ENCODE data around the gene PDE10A.
"Not testable (repeated sequence)": the region's sequence is repeated elsewhere in the genome, so short reads cannot be mapped to it uniquely, and the experiment has no call there.

The PDE10A gene

DNA sequence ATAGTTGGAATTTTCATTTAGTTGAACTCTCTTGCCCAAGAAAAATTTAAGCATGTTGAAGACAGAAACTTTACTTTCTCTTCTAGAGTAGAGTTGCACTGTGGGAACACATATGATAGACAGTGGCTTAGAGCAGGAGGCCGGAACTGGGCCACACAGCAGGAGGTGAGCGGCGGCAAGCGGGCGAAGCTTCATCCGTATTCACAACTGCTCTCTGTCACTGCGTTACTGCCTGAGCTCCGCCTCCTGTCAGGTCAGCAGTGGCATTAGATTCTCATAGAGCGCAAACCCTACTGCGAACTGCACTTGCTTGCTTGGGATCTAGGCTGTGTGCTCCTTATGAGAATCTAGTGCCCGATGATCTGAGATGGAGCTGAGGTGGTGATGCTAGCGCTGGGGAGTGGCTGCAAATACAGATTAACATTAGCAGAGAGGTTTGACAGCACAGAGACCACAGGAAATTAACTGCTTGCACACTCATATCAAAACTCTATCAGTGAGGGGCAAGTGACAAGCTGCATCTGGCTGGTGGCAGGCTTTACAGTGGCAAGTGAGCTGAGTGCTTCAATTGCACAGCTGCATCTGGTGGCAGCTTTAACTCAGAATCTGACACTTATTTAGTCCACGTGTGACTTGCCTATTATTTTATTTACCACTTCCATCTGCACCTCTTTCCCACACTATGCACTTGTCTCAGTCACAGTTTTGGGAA, 178.7 kb downstream of the PDE10A start:
- Histone ChIP-seq H3K4me3 (ENCODE audit: low read depth in 1 of 2, low read length in 2 of 2) (no peak overlapping the region), H3K36me3 (ENCODE audit: control insufficient read depth in 1 of 2, insufficient read depth in 2 of 2, low read length in 2 of 2) (no peaks in the 10 kb centered on the region), H3K27me3 (ENCODE audit: low read depth, low read length) (no peaks in the 10 kb centered on the region), H3K9me3 (ENCODE audit: control insufficient read depth in 1 of 2, low read length in 2 of 2) (no peaks in the 10 kb centered on the region), H3K4me1 (ENCODE audit: control insufficient read depth in 1 of 2, insufficient read depth in 2 of 2, low read length in 2 of 2) (no peaks in the 10 kb centered on the region), H3K27ac (ENCODE audit: low read length) (no peak overlapping the region)

DNA sequence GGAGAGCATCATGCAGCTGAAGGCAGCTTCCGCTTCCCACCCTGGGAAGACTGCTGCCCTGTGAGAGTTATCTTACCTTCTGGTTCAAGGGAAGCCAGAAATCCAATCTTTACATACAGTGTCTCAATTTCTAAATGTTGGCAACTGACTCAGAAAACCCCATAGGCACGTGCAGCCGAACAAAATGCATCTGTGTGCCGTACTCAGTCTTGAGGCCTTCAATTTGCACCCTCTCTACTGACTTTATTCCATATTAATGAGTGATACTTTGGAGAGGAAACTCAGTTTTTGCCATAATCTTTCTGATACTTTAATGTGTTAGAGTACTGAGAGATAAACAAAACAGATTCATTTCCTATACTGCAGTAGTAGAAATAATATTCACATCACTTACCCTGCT, 181.1 kb downstream of the PDE10A start:
- no peaks in the 10 kb centered on the region for H3K36me3 ChIP-seq (ENCODE audit: control insufficient read depth in 1 of 2, insufficient read depth in 2 of 2, low read length in 2 of 2)
- no peak overlapping the region for H3K27ac ChIP-seq (ENCODE audit: low read length)
- no peaks in the 10 kb centered on the region for H3K9me3 ChIP-seq (ENCODE audit: control insufficient read depth in 1 of 2, low read length in 2 of 2)
- no peak overlapping the region for H3K4me3 ChIP-seq (ENCODE audit: low read depth in 1 of 2, low read length in 2 of 2)
- no peaks in the 10 kb centered on the region for H3K27me3 ChIP-seq (ENCODE audit: low read depth, low read length)
- H3K4me1 ChIP-seq (ENCODE audit: control insufficient read depth in 1 of 2, insufficient read depth in 2 of 2, low read length in 2 of 2) = no peaks in the 10 kb centered on the region

DNA sequence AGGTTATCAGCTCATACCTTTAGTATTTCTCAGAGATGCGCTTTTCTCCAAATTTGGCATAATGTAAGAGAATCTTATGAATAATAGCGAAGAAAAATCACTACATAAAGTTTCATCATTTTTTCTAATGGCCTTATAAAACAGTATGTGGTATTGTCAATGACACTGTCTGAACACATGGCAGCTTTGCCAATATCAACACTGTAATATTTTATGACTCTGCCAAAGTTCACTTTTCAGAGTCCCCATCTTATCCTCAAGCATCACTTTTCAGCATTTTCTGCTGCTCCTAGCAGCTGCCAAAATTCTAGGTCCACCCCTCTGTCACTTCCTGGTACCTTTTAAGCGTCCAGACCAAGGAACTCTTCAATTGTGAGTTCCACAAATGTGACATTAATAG, 182.1 kb downstream of the PDE10A start:
- Histone ChIP-seq H3K4me3 (ENCODE audit: low read depth in 1 of 2, low read length in 2 of 2) (no peak overlapping the region), H3K27ac (ENCODE audit: low read length) (no peak overlapping the region), H3K27me3 (ENCODE audit: low read depth, low read length) (no peaks in the 10 kb centered on the region), H3K36me3 (ENCODE audit: control insufficient read depth in 1 of 2, insufficient read depth in 2 of 2, low read length in 2 of 2) (no peaks in the 10 kb centered on the region), H3K4me1 (ENCODE audit: control insufficient read depth in 1 of 2, insufficient read depth in 2 of 2, low read length in 2 of 2) (no peaks in the 10 kb centered on the region), H3K9me3 (ENCODE audit: control insufficient read depth in 1 of 2, low read length in 2 of 2) (no peaks in the 10 kb centered on the region)

DNA sequence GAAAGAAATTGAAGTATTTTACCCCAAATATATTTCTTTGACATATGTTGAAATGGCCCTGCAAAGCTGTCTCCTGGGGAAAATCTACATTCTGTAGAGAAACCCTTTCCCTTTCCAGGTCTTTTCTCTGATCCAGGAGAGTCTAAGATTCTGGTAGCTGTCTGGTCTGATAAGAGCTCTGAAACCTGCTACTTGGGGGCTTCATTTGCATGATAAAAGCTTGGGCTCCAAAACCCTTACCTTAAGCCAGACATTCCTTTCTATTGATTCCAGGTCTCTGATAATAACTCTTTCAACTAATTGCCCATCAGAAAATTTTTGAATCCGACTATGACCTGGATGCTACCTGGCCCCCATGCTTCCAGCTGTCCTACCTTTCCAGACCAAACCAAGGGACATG, 184.5 kb downstream of the PDE10A start:
- Histone ChIP-seq H3K4me3 (ENCODE audit: low read depth in 1 of 2, low read length in 2 of 2) (no peak overlapping the region), H3K36me3 (ENCODE audit: control insufficient read depth in 1 of 2, insufficient read depth in 2 of 2, low read length in 2 of 2) (no peaks in the 10 kb centered on the region), H3K27ac (ENCODE audit: low read length) (no peak overlapping the region), H3K4me1 (ENCODE audit: control insufficient read depth in 1 of 2, insufficient read depth in 2 of 2, low read length in 2 of 2) (no peaks in the 10 kb centered on the region), H3K27me3 (ENCODE audit: low read depth, low read length) (no peaks in the 10 kb centered on the region), H3K9me3 (ENCODE audit: control insufficient read depth in 1 of 2, low read length in 2 of 2) (no peaks in the 10 kb centered on the region)

DNA sequence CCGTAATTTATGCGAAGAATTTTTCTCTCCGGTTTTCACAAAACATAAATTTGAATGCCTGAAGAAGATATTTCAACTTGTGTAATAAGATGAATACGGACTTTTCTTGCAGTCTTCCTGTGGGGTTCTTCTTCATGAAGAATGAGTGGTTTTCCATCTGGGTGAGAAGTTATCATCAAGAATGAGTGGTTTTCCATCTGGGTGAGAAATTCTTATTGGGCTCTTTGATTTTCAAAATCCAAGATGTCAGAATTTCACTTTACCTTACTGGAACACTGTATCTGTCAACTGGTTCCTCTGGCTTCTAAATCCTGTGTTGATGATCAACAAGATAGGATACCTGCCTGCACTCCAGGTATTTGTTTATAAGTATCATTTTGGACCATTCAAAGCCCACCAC, 193.6 kb downstream of the PDE10A start:
- H3K27ac ChIP-seq (ENCODE audit: low read length) = no peak overlapping the region
- peaks cover 4 to 5% of the 10 kb centered on the region in 2 donors for H3K9me3 ChIP-seq (ENCODE audit: control insufficient read depth in 1 of 2, low read length in 2 of 2)
- no peak overlapping the region for H3K4me3 ChIP-seq (ENCODE audit: low read depth in 1 of 2, low read length in 2 of 2)
- H3K27me3 ChIP-seq (ENCODE audit: low read depth, low read length) = no peaks in the 10 kb centered on the region
- no peaks in the 10 kb centered on the region for H3K4me1 ChIP-seq (ENCODE audit: control insufficient read depth in 1 of 2, insufficient read depth in 2 of 2, low read length in 2 of 2)
- no peaks in the 10 kb centered on the region for H3K36me3 ChIP-seq (ENCODE audit: control insufficient read depth in 1 of 2, insufficient read depth in 2 of 2, low read length in 2 of 2)

DNA sequence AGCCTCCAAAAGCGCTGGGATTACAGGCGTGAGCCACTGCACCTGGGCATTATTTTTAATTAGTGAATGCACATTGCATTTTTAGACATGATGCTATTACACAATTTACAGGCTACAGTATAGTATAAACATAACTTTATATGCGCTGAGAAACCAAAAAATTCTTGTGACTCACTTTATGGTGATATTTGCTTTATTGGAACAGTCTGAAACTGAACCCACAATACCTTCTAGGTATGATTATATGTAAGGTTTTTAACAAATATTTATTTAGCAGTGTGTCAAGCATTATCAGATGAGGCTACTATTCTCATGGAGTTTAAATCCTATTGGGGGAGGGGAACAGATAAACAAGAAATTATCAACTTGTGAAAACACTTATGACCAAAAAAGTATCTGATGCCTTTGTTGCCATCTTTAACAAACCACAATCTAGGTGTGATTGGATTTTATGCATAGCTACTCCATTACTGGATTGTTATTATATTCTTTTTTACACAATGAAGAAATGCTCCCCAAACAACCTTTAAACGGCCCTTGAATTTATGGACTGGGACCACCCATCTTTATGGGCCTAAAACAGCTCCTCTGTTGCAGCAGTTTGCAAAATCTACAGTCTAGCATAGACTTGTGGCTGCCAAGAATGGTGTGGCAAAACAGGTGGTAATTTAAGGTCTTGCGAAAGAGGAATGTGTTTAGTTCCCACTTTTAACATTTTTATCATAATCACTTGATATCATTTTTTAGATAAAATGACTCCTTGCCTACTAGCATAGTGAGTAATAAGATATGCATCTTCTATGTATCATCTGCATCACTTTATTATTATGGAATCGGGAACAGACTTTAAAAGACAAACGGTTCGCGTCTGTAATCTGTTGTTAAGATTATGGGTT, 194.5 kb downstream of the PDE10A start:
- Histone ChIP-seq H3K27ac (ENCODE audit: low read length) (no peak overlapping the region), H3K27me3 (ENCODE audit: low read depth, low read length) (no peaks in the 10 kb centered on the region), H3K4me3 (ENCODE audit: low read depth in 1 of 2, low read length in 2 of 2) (no peak overlapping the region), H3K36me3 (ENCODE audit: control insufficient read depth in 1 of 2, insufficient read depth in 2 of 2, low read length in 2 of 2) (no peaks in the 10 kb centered on the region), H3K9me3 (ENCODE audit: control insufficient read depth in 1 of 2, low read length in 2 of 2) (peaks cover 7 to 8% of the 10 kb centered on the region in 2 donors), H3K4me1 (ENCODE audit: control insufficient read depth in 1 of 2, insufficient read depth in 2 of 2, low read length in 2 of 2) (no peaks in the 10 kb centered on the region)

DNA sequence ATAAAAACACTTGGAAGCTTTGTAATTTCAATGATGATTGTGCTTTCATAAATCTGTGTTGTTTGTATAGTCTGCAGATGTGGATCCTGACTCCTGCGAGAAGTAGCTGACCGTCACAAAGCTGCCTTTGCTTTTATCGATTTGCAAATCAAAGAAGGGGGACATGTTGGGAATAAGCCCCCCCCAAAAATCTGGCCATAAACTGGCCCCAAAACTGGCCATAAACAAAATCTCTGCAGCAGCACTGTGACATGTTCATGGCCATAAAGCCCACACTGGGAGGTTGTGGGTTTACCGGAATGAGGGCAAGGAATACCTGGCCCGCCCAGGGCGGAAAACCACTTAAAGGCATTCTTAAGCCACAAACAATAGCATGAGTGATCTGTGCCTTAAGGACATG, 199.5 kb downstream of the PDE10A start:
- H3K4me3 ChIP-seq (ENCODE audit: low read depth in 1 of 2, low read length in 2 of 2); H3K27ac ChIP-seq (ENCODE audit: low read length); H3K4me1 ChIP-seq (ENCODE audit: control insufficient read depth in 1 of 2, insufficient read depth in 2 of 2, low read length in 2 of 2); H3K36me3 ChIP-seq (ENCODE audit: control insufficient read depth in 1 of 2, insufficient read depth in 2 of 2, low read length in 2 of 2); H3K27me3 ChIP-seq (ENCODE audit: low read depth, low read length): not testable (repeated sequence)
- peaks cover 7 to 15% of the 10 kb centered on the region in 2 donors for H3K9me3 ChIP-seq (ENCODE audit: control insufficient read depth in 1 of 2, low read length in 2 of 2)

DNA sequence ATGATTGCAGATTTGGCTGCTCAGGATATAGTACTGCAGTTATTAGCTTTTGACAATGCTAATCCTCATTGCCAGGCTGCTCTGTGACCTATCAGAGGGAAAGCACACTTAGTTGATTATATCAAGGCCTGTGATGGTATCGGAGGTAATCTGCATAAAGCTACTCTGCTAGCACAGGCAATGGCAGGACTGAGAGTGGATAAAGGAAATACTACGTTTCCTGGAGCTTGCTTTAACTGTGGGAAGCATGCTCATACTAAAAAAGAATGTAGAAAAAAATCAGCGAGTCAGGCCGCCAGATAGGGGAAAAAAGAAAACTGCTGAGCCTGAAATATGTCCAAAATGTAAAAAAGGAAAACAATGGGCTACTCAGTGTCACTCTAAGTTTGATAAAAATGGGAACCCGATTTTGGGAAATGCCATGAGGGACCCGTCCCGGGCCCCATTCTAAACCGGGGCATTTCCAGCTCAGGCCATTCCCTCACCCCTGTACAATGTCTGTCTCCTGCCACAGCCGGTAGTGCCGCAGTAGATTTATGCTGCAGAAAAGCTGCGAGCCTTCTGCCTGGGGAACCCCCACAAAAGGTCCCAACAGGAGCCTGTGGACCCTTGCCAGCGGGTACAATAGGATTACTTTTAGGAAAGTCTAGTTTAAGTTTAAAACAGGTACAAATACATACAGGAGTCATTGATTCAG, 203.3 kb downstream of the PDE10A start:
- H3K27ac ChIP-seq (ENCODE audit: low read length); H3K4me1 ChIP-seq (ENCODE audit: control insufficient read depth in 1 of 2, insufficient read depth in 2 of 2, low read length in 2 of 2); H3K36me3 ChIP-seq (ENCODE audit: control insufficient read depth in 1 of 2, insufficient read depth in 2 of 2, low read length in 2 of 2); H3K27me3 ChIP-seq (ENCODE audit: low read depth, low read length); H3K4me3 ChIP-seq (ENCODE audit: low read depth in 1 of 2, low read length in 2 of 2): not testable (repeated sequence)
- peaks cover 4 to 14% of the 10 kb centered on the region in 2 donors for H3K9me3 ChIP-seq (ENCODE audit: control insufficient read depth in 1 of 2, low read length in 2 of 2)

DNA sequence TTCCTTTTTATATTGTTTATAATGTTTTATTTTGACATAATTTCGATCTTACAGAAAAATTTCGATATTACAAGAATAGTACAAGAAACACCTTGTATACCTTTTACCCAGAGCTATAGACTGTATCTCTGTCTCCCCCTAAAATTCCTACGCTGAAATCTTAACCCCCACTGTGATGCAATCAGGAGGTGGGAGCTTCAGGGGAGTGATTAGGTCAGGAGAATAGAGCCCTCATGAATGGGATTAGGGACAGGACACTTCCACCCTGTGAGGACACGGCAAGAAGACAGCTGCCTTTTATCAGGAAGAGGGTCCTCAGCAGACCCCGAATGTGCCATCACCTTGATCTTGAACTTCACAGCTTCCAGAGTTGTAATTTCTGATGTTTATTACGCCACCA, 204.9 kb downstream of the PDE10A start:
- peaks cover 0 to 2% of the 10 kb centered on the region in 2 donors for H3K9me3 ChIP-seq (ENCODE audit: control insufficient read depth in 1 of 2, low read length in 2 of 2)
- no peak overlapping the region for H3K4me3 ChIP-seq (ENCODE audit: low read depth in 1 of 2, low read length in 2 of 2)
- no peak overlapping the region for H3K27ac ChIP-seq (ENCODE audit: low read length)
- no peaks in the 10 kb centered on the region for H3K27me3 ChIP-seq (ENCODE audit: low read depth, low read length)
- H3K4me1 ChIP-seq (ENCODE audit: control insufficient read depth in 1 of 2, insufficient read depth in 2 of 2, low read length in 2 of 2) = no peaks in the 10 kb centered on the region
- no peaks in the 10 kb centered on the region for H3K36me3 ChIP-seq (ENCODE audit: control insufficient read depth in 1 of 2, insufficient read depth in 2 of 2, low read length in 2 of 2)

DNA sequence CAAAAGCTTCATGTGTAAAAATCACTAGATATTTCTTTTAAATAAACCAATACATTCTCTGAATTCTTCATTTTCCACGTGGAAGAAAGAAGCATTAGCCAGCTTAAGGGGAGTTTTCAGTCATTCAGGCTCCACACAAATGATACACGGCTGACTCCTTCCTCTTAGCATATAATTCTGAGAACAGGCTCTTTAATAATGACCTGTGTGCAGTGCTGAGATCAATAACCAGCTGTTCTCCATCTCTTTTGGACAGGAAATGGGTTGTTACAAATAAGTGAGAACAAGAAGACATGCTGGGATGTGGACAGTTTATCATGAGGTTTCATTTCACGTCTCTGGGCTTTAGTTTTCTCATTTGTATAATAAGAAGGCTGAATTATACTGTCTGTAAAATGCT, 206.8 kb downstream of the PDE10A start:
- Histone ChIP-seq H3K4me1 (ENCODE audit: control insufficient read depth in 1 of 2, insufficient read depth in 2 of 2, low read length in 2 of 2) (no peaks in the 10 kb centered on the region), H3K27ac (ENCODE audit: low read length) (no peak overlapping the region), H3K36me3 (ENCODE audit: control insufficient read depth in 1 of 2, insufficient read depth in 2 of 2, low read length in 2 of 2) (no peaks in the 10 kb centered on the region), H3K9me3 (ENCODE audit: control insufficient read depth in 1 of 2, low read length in 2 of 2) (no peaks in the 10 kb centered on the region), H3K4me3 (ENCODE audit: low read depth in 1 of 2, low read length in 2 of 2) (no peak overlapping the region), H3K27me3 (ENCODE audit: low read depth, low read length) (no peaks in the 10 kb centered on the region)

DNA sequence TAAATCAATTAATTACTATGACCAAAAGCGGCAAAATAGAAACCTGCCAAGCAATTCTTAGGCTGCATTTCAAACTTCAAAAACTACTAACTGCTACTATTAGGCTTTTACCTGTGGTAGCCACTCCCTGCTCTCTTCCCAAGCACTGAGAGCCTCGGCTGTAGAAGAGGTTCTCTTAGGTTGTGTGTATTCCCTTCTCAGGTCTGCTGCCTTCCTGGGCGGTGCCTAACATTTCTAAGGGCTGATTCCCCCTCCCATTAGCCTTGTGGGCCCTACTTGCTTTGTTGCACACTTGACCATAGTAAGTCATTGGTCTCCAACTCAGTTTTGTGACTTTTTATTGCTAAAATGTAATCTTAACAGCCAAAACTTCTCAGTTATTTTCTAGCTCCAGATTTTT, 207.6 kb downstream of the PDE10A start:
- Histone ChIP-seq H3K9me3 (ENCODE audit: control insufficient read depth in 1 of 2, low read length in 2 of 2) (no peaks in the 10 kb centered on the region), H3K36me3 (ENCODE audit: control insufficient read depth in 1 of 2, insufficient read depth in 2 of 2, low read length in 2 of 2) (no peaks in the 10 kb centered on the region), H3K4me3 (ENCODE audit: low read depth in 1 of 2, low read length in 2 of 2) (no peak overlapping the region), H3K4me1 (ENCODE audit: control insufficient read depth in 1 of 2, insufficient read depth in 2 of 2, low read length in 2 of 2) (no peaks in the 10 kb centered on the region), H3K27ac (ENCODE audit: low read length) (no peak overlapping the region), H3K27me3 (ENCODE audit: low read depth, low read length) (no peaks in the 10 kb centered on the region)

All from muscle layer of duodenum (tissue), 2 donors.